H9 (cell line): ENCODE data around the gene FSHR. TPM values are rescaled to one million over a fixed set of nuclear protein-coding genes. Genes with fewer than 3 reads are reported as not detected.

Source experiments
- DNase-seq: peaks from one replicate; pipeline ENCODE4 v3.0.0-alpha.2; 2017
- H2AFZ ChIP-seq: one replicate; pipeline ENCODE4 v1.6.1; 2013; ENCODE audit warnings: mild to moderate bottlenecking, low read length, control low read depth, moderate library complexity
- H2AK5ac ChIP-seq: 2 replicates; pipeline ENCODE4 v1.6.1; 2013; ENCODE audit warnings: low read length, control low read depth, mixed read lengths; ENCODE audit not compliant: insufficient read length
- H2BK120ac ChIP-seq: one replicate; pipeline ENCODE4 v1.6.1; 2013; ENCODE audit warnings: low read depth, mild to moderate bottlenecking, low read length, control low read depth, inconsistent platforms; ENCODE audit not compliant: poor library complexity, severe bottlenecking
- H2BK12ac ChIP-seq: 2 replicates; pipeline ENCODE4 v1.6.1; 2013; ENCODE audit warnings: low read length, control low read depth, mixed read lengths, low read depth; ENCODE audit not compliant: insufficient read length
- H2BK15ac ChIP-seq: 2 replicates; pipeline ENCODE4 v1.6.1; 2013; ENCODE audit warnings: low read depth, low read length, control low read depth
- H2BK20ac ChIP-seq: one replicate; pipeline ENCODE4 v1.6.1; 2013; ENCODE audit warnings: low read depth, mild to moderate bottlenecking, low read length, control low read depth, inconsistent platforms; ENCODE audit not compliant: poor library complexity, severe bottlenecking
- H2BK5ac ChIP-seq: 2 replicates; pipeline ENCODE4 v1.6.1; 2013; ENCODE audit warnings: low read length, control low read depth, mixed read lengths; ENCODE audit not compliant: insufficient read length
- H3K14ac ChIP-seq: 2 replicates; pipeline ENCODE4 v1.6.1; 2013; ENCODE audit warnings: low read length, control low read depth; ENCODE audit not compliant: insufficient read depth
- H3K18ac ChIP-seq: 2 replicates; pipeline ENCODE4 v1.6.1; 2013; ENCODE audit warnings: low read depth, mild to moderate bottlenecking, mixed read lengths, low read length, control low read depth; ENCODE audit not compliant: insufficient read length
- H3K23ac ChIP-seq: 2 replicates; pipeline ENCODE4 v1.6.1; 2013; ENCODE audit warnings: low read length, control low read depth, mixed read lengths, low read depth; ENCODE audit not compliant: insufficient read length
- H3K23me2 ChIP-seq: 2 replicates; pipeline ENCODE4 v1.6.1; 2013; ENCODE audit warnings: low read depth, mild to moderate bottlenecking, mixed read lengths, low read length, control low read depth; ENCODE audit not compliant: insufficient read length, poor library complexity, severe bottlenecking
- H3K27ac ChIP-seq: 2 replicates; pipeline ENCODE4 v1.5.1; 2013; ENCODE audit warnings: low read length, control low read depth, mixed read lengths, low read depth; ENCODE audit not compliant: insufficient read length
- H3K27me3 ChIP-seq: 2 replicates; pipeline ENCODE4 v1.6.1; 2013; ENCODE audit warnings: low read length, control low read depth, inconsistent platforms; ENCODE audit not compliant: insufficient read depth
- H3K4ac ChIP-seq: 2 replicates; pipeline ENCODE4 v1.6.1; 2013; ENCODE audit warnings: low read depth, mild to moderate bottlenecking, control low read depth, inconsistent platforms, low read length, moderate library complexity
- H3K4me1 ChIP-seq: 2 replicates; pipeline ENCODE4 v1.6.1; 2013; ENCODE audit warnings: low read length, control low read depth, inconsistent platforms; ENCODE audit not compliant: insufficient read depth
- H3K4me2 ChIP-seq: 2 replicates; pipeline ENCODE4 v1.6.1; 2013; ENCODE audit warnings: low read length, control low read depth, mixed read lengths; ENCODE audit not compliant: insufficient read length, insufficient read depth
- H3K56ac ChIP-seq: 2 replicates; pipeline ENCODE4 v1.6.1; 2013; ENCODE audit warnings: low read depth, mild to moderate bottlenecking, mixed read lengths, low read length, control low read depth; ENCODE audit not compliant: insufficient read length
- H3K79me1 ChIP-seq: 2 replicates; pipeline ENCODE4 v1.6.1; 2013; ENCODE audit warnings: low read depth, mild to moderate bottlenecking, moderate library complexity, low read length, control low read depth, inconsistent platforms; ENCODE audit not compliant: insufficient read depth, poor library complexity, severe bottlenecking
- H3K79me2 ChIP-seq: 2 replicates; pipeline ENCODE4 v1.6.1; 2013; ENCODE audit warnings: low read length, control low read depth, inconsistent platforms; ENCODE audit not compliant: insufficient read depth
- H3K9ac ChIP-seq: 2 replicates; pipeline ENCODE4 v1.6.1; 2013; ENCODE audit warnings: low read length, control low read depth, mixed read lengths; ENCODE audit not compliant: insufficient read length; ENCODE audit errors: extremely low read depth
- H3K9me3 ChIP-seq: one replicate; pipeline ENCODE4 v1.6.1; 2013; ENCODE audit warnings: low read depth, low read length, inconsistent platforms; ENCODE audit not compliant: control insufficient read depth
- H3T11ph ChIP-seq: one replicate; pipeline ENCODE4 v1.6.1; 2013; ENCODE audit warnings: mild to moderate bottlenecking, low read length, control low read depth, inconsistent platforms
- H4K20me1 ChIP-seq: one replicate; pipeline ENCODE4 v1.6.1; 2013; ENCODE audit not compliant: control insufficient read depth, insufficient read length, insufficient read depth
- H4K5ac ChIP-seq: 2 replicates; pipeline ENCODE4 v1.6.1; 2013; ENCODE audit warnings: low read depth, mild to moderate bottlenecking, mixed read lengths, low read length, control low read depth; ENCODE audit not compliant: insufficient read length
- H4K8ac ChIP-seq: replicated peaks from 2 replicates; pipeline ENCODE4 v1.6.1; 2013; ENCODE audit warnings: low read length, control low read depth, mixed read lengths, low read depth; ENCODE audit not compliant: insufficient read length
- H4K91ac ChIP-seq: 2 replicates; pipeline ENCODE4 v1.6.1; 2013; ENCODE audit warnings: low read depth, mild to moderate bottlenecking, moderate library complexity, mixed read lengths, low read length, control low read depth; ENCODE audit not compliant: insufficient read length
- H3K27ac Mint-ChIP-seq, 3 experiments: 2 replicates in 2 of 3; 3 replicates in 1 of 3; pipeline ENCODE4 v1.8.0; 2020 to 2021; ENCODE audit warnings: mixed read lengths in 3 of 3, mild to moderate bottlenecking in 1 of 3, moderate library complexity in 1 of 3
- H3K27me3 Mint-ChIP-seq: 2 replicates; pipeline ENCODE4 v1.8.0; 2021; ENCODE audit warnings: low read depth, mild to moderate bottlenecking, moderate library complexity, mixed read lengths
- H3K36me3 Mint-ChIP-seq, 3 experiments: 2 replicates in 2 of 3; 3 replicates in 1 of 3; pipeline ENCODE4 v1.8.0; 2020 to 2021; ENCODE audit warnings: low read depth in 3 of 3, mixed read lengths in 3 of 3; ENCODE audit not compliant: insufficient read depth in 1 of 3
- H3K4me1 Mint-ChIP-seq, 2 experiments: 2 replicates each; pipeline ENCODE4 v1.8.0; 2020; ENCODE audit warnings: mixed read lengths in 2 of 2
- H3K4me3 Mint-ChIP-seq, 2 experiments: 2 replicates in 1 of 2; 3 replicates in 1 of 2; pipeline ENCODE4 v1.8.0; 2020 to 2021; ENCODE audit warnings: mild to moderate bottlenecking in 2 of 2, mixed read lengths in 2 of 2, moderate library complexity in 1 of 2
- H3K9me3 Mint-ChIP-seq, 2 experiments: 2 replicates in 1 of 2; 3 replicates in 1 of 2; pipeline ENCODE4 v1.8.0; 2020; ENCODE audit warnings: mild to moderate bottlenecking in 2 of 2, mixed read lengths in 2 of 2, moderate library complexity in 1 of 2
- CTCF ChIP-seq: fragments of 200-600 bp; sonication (generic); conservative IDR thresholded peaks from 3 replicates; pipeline ENCODE4 v1.8.0; 2021; ENCODE audit warnings: antibody characterized with exemption, mild to moderate bottlenecking
- WGBS: extraction: QIAGEN DNeasy Blood & Tissue Kit; methylation state at CpG from one replicate; pipeline ENCODE4 v1.1.7; 2013; ENCODE audit warnings: missing lambda C conversion rate, low lambda C conversion rate, mixed read lengths; ENCODE audit not compliant: insufficient read length; ENCODE audit errors: extremely low coverage; 5-methylcytosine and 5-hydroxymethylcytosine counted together
- total RNA-seq: library from RNA; stranded (reverse); gene quantifications from 2 replicates; pipeline ENCODE4 v1.2.1, GENCODE V29; 2021

The FSHR gene
- total RNA-seq, 1 experiment from 2014 or later, result not detected

GRCh38 chr2:48933828-48934497, 220.4 kb downstream of the FSHR start:
- Histone ChIP-seq H3T11ph (no peak overlapping the region), H2BK12ac (no peak overlapping the region), H4K5ac (no peak overlapping the region), H2BK20ac (no peak overlapping the region), H3K4me1 (no peaks in the 10 kb centered on the region), H3K4ac (no peak overlapping the region), H4K91ac (no peak overlapping the region), H2BK15ac (no peak overlapping the region), H2AK5ac (no peak overlapping the region), H3K18ac (no peak overlapping the region), H3K4me2 (no peak overlapping the region), H3K27me3 (no peaks in the 10 kb centered on the region), H4K20me1 (no peaks in the 10 kb centered on the region), H3K79me2 (no peaks in the 10 kb centered on the region), H4K8ac (no peak overlapping the region), H3K79me1 (no peaks in the 10 kb centered on the region), H2AFZ (no peak overlapping the region), H3K9me3 (no peaks in the 10 kb centered on the region), H3K23me2 (no peaks in the 10 kb centered on the region), H3K56ac (no peak overlapping the region), H3K9ac (no peak overlapping the region), H2BK120ac (no peak overlapping the region), H2BK5ac (no peak overlapping the region), H3K14ac (no peak overlapping the region), H3K23ac (no peak overlapping the region), H3K27ac (no peak overlapping the region)
- no peaks in the 10 kb centered on the region for H3K36me3 Mint-ChIP-seq
- no CpG with 5 or more reads among the region's 5 CpGs for WGBS
- no peak overlapping the region; a peak in 1 of 7 replicates for H3K27ac Mint-ChIP-seq
- no peak for TF ChIP-seq CTCF
- no peak overlapping the region for H3K4me3 Mint-ChIP-seq
- DNase-seq, result no peak
- no peaks in the 10 kb centered on the region for H3K27me3 Mint-ChIP-seq
- no peaks in the 10 kb centered on the region for H3K9me3 Mint-ChIP-seq
- peaks cover 6 to 8% of the 10 kb centered on the region in 2 experiments for H3K4me1 Mint-ChIP-seq
